Smooth muscle cell (in vitro differentiated cells): ENCODE measurements around the gene PSMB3. TPM values are rescaled to one million over a fixed set of nuclear protein-coding genes. Genes with fewer than 3 reads are reported as not detected.

Source experiments
- DNase-seq: peaks from one replicate; lab custom pipeline; 2025; ENCODE audit not compliant: unreplicated experiment; lab: John Stamatoyannopoulos, UW
- H2AFZ ChIP-seq: fragments of 200-600 bp; sonication (generic); 2 replicates; pipeline ENCODE4 v1.6.0; 2016; ENCODE audit warnings: antibody characterized with exemption, low read depth, mild to moderate bottlenecking
- H3F3A ChIP-seq: fragments of 200-600 bp; sonication (generic); 2 replicates; pipeline ENCODE4 v1.6.0; 2017; ENCODE audit warnings: antibody characterized with exemption, low read depth
- H3K27ac ChIP-seq: fragments of 200-600 bp; sonication (generic); 2 replicates; pipeline ENCODE4 v1.5.1; 2016; ENCODE audit warnings: low read depth, mild to moderate bottlenecking
- H3K27me3 ChIP-seq: fragments of 200-600 bp; sonication (generic); 2 replicates; pipeline ENCODE4 v1.6.1; 2016; ENCODE audit warnings: low read depth, mild to moderate bottlenecking
- H3K36me3 ChIP-seq: fragments of 200-600 bp; sonication (generic); 2 replicates; pipeline ENCODE4 v1.5.1; 2016; ENCODE audit warnings: low read depth
- H3K4me1 ChIP-seq: fragments of 200-600 bp; sonication (generic); 2 replicates; pipeline ENCODE4 v1.5.1; 2016; ENCODE audit warnings: low read depth
- H3K4me2 ChIP-seq: fragments of 200-600 bp; sonication (generic); 2 replicates; pipeline ENCODE4 v1.6.0; 2016; ENCODE audit warnings: mild to moderate bottlenecking
- H3K4me3 ChIP-seq: fragments of 200-600 bp; sonication (generic); 2 replicates; pipeline ENCODE4 v1.5.1; 2016; ENCODE audit warnings: mild to moderate bottlenecking
- H3K79me2 ChIP-seq: fragments of 200-600 bp; sonication (generic); 2 replicates; pipeline ENCODE4 v1.6.0; 2016; ENCODE audit warnings: low read depth, mild to moderate bottlenecking
- H3K9ac ChIP-seq: fragments of 200-600 bp; sonication (generic); 2 replicates; pipeline ENCODE4 v1.6.0; 2016; ENCODE audit warnings: low read depth
- H3K9me3 ChIP-seq: fragments of 200-600 bp; sonication (generic); replicated peaks from 2 replicates; pipeline ENCODE4 v1.5.1; 2016; ENCODE audit warnings: low read depth
- H4K20me1 ChIP-seq: fragments of 200-600 bp; sonication (generic); 2 replicates; pipeline ENCODE4 v1.6.0; 2016; ENCODE audit warnings: low read depth
- CTCF ChIP-seq: fragments of 200-600 bp; sonication (generic); IDR thresholded peaks from 2 replicates; pipeline ENCODE4 v1.5.1; 2017; ENCODE audit warnings: borderline replicate concordance, mild to moderate bottlenecking, antibody characterized with exemption; ENCODE audit not compliant: insufficient read depth, poor library complexity, severe bottlenecking
- WGBS: methylation state at CpG from one replicate; pipeline ENCODE4 v1.1.7; 2016; ENCODE audit warnings: low lambda C conversion rate; 5-methylcytosine and 5-hydroxymethylcytosine counted together
- polyA plus RNA-seq: library from polyadenylated mRNA; unstranded; fragments of >200 nt; fragmentation: Nextera tagmentation; extraction: Ambion mirVana; gene quantifications from 2 replicates; pipeline ENCODE4 v1.2.1, GENCODE V29; 2016
- total RNA-seq: library from RNA; depleted of rRNA; stranded (reverse); fragments of >200 nt; gene quantifications from 2 replicates; pipeline ENCODE4 v1.2.3, GENCODE V29; 2014

PSMB3 gene
- total and polyA plus RNA-seq, 2 experiments from 2014 or later, result 312 to 358 TPM

- H2AFZ ChIP-seq, result no peak overlapping the region
- DNase-seq, result peak; percentile 27
- no peaks in the 10 kb centered on the region for H3K79me2 ChIP-seq
- peaks cover 11% of the 10 kb centered on the region for H3F3A ChIP-seq
- H3K4me3 ChIP-seq, result no peak overlapping the region
- H4K20me1 ChIP-seq, result peaks cover 44% of the 10 kb centered on the region
- 60% methylated on average over 16 of the region's 23 CpGs for WGBS
- H3K27me3 ChIP-seq, result no peaks in the 10 kb centered on the region
- H3K4me1 ChIP-seq, result peaks cover 5% of the 10 kb centered on the region
- no peak overlapping the region for H3K27ac ChIP-seq
- H3K9ac ChIP-seq, result no peak overlapping the region
- TF ChIP-seq CTCF, result peak; percentile 96
- H3K4me2 ChIP-seq, result no peak overlapping the region
- H3K9me3 ChIP-seq, result no peaks in the 10 kb centered on the region
- H3K36me3 ChIP-seq, result no peaks in the 10 kb centered on the region
Observed at GRCh38 chr17:38735161-38735997, 17.2 kb upstream of the PSMB3 start.

GRCh38 chr17:38738007-38738662 is 14.4 kb upstream of the PSMB3 start:
- Histone ChIP-seq H3K9me3 (no peaks in the 10 kb centered on the region), H3K9ac (no peak overlapping the region), H3K27me3 (no peaks in the 10 kb centered on the region), H3K27ac (no peak overlapping the region), H3K4me2 (no peak overlapping the region), H3K79me2 (peaks cover 26% of the 10 kb centered on the region), H2AFZ (no peak overlapping the region), H4K20me1 (peaks cover 71% of the 10 kb centered on the region), H3K36me3 (no peaks in the 10 kb centered on the region), H3K4me3 (no peak overlapping the region), H3K4me1 (no peaks in the 10 kb centered on the region), H3F3A (no peaks in the 10 kb centered on the region)
- WGBS, result 92% methylated on average over 14 of the region's 14 CpGs
- no peak for DNase-seq
- TF ChIP-seq CTCF, result no peak

GRCh38 chr17:38738686-38739085 is 13.9 kb upstream of the PSMB3 start:
- Histone ChIP-seq H3K9me3 (no peaks in the 10 kb centered on the region), H3K27me3 (no peaks in the 10 kb centered on the region), H4K20me1 (peaks cover 77% of the 10 kb centered on the region), H3K4me2 (no peak overlapping the region), H2AFZ (no peak overlapping the region), H3F3A (no peaks in the 10 kb centered on the region), H3K36me3 (no peaks in the 10 kb centered on the region), H3K79me2 (peaks cover 32% of the 10 kb centered on the region), H3K4me3 (no peak overlapping the region), H3K9ac (no peak overlapping the region), H3K4me1 (no peaks in the 10 kb centered on the region), H3K27ac (no peak overlapping the region)
- TF ChIP-seq CTCF, result no peak
- DNase-seq, result no peak
- 96% methylated on average over 16 of the region's 16 CpGs for WGBS

- no peak overlapping the region for H3K27ac ChIP-seq
- WGBS, result 97% methylated on average over 14 of the region's 14 CpGs
- peaks cover 78% of the 10 kb centered on the region for H4K20me1 ChIP-seq
- no peak overlapping the region for H3K4me3 ChIP-seq
- H3K36me3 ChIP-seq, result no peaks in the 10 kb centered on the region
- H3K79me2 ChIP-seq, result peaks cover 38% of the 10 kb centered on the region
- H3K27me3 ChIP-seq, result no peaks in the 10 kb centered on the region
- H3K4me1 ChIP-seq, result no peaks in the 10 kb centered on the region
- H3K9ac ChIP-seq, result no peak overlapping the region
- H3K4me2 ChIP-seq, result no peak overlapping the region
- H2AFZ ChIP-seq, result no peak overlapping the region
- TF ChIP-seq CTCF, result no peak
- H3K9me3 ChIP-seq, result no peaks in the 10 kb centered on the region
- no peak for DNase-seq
- H3F3A ChIP-seq, result no peaks in the 10 kb centered on the region
Observed at GRCh38 chr17:38739305-38739704, 13.2 kb upstream of the PSMB3 start.
